ENCODE data around the gene SIRT1. TPM values are rescaled to one million over a fixed set of nuclear protein-coding genes. Genes with fewer than 3 reads are reported as not detected.

The SIRT1 gene
- total and polyA plus RNA-seq, 2 of the 8 experiments (the other 6 are each of a cell fraction or from before 2014, with no cell fraction given): 22.6 to 70.9 TPM

DNA sequence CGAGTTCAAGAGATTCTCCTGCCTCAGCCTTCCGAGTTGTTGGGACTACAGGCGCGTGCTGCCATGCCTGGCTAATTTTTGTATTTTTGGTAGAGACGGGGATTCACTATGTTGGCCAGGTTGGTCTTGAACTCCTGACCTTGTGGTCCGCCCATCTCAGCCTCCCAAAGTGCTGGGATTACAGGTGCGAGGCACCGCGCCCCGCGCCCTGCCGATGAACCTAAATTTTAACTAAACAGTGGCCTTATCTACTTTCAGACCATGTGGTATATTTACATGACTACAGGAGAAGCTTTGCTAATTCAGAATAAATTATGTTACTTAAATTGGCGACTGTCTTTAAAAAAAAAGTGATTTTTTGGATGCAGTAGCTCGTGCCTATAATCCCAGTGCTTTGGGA is 9.2 kb downstream of the SIRT1 start:
- no peak overlapping the region for H3K9ac ChIP-seq (replicated peaks in 1 of 4; ENCODE audit: extremely low read depth in 1 of 4, low read depth in 3 of 4, low read length in 3 of 4)
- no peaks in the 10 kb centered on the region for H3K23me2 ChIP-seq (ENCODE audit: low read depth, low read length)
- no peak overlapping the region for H2AK5ac ChIP-seq (ENCODE audit: low read depth, low read length)
- POLR2A ChIA-PET (ENCODE audit: partially characterized antibody): interaction anchor here (0.9 to 7.0 kb wide), 6 partner anchors 8 to 84 kb away, joined by 3 to 36 read pairs (median 8); partner anchors contain the start of gene SIRT1
- H3K4me3 ChIP-seq (ENCODE audit: extremely low read depth in 1 of 4, insufficient read depth in 2 of 4, low read depth in 3 of 4, low read length in 4 of 4): no peak overlapping the region
- no peak overlapping the region for H4K5ac ChIP-seq (ENCODE audit: insufficient read length, low read depth, low read length)
- H3K4me2 ChIP-seq (ENCODE audit: insufficient read depth in 1 of 2, low read depth in 2 of 2, low read length in 2 of 2): no peak overlapping the region
- H4K20me1 ChIP-seq (replicated peaks in 1 of 2; ENCODE audit: control insufficient read depth in 1 of 2, insufficient read depth in 2 of 2, low read length in 2 of 2): peaks cover 6 to 8% of the 10 kb centered on the region in 2 experiments
- no peak overlapping the region for H3K27ac ChIP-seq (ENCODE audit: low read depth, low read length)
- no peaks in the 10 kb centered on the region for H3K27me3 ChIP-seq (replicated peaks in 1 of 4; ENCODE audit: control insufficient read depth in 3 of 4, extremely low read depth in 1 of 4, insufficient read depth in 3 of 4, low read length in 3 of 4)
- WGBS, 2 experiments (ENCODE audit: extremely low coverage in 1 of 2, insufficient coverage in 1 of 2, insufficient read length in 1 of 2, insufficient replicate concordance in 2 of 2, low coverage in 1 of 2, low lambda C conversion rate in 2 of 2, missing lambda C conversion rate in 1 of 2): 84% methylated on average over 14 of the region's 14 CpGs; no CpG with 5 or more reads in 1 of the 2 experiments
- no peak overlapping the region for H4K91ac ChIP-seq (replicated peaks; ENCODE audit: insufficient read length, low read length)
- no peak for TF ChIP-seq JUN (IDR thresholded peaks at IDR 0.05; ENCODE audit: low read depth, low read length)
- CTCF ChIA-PET (ENCODE audit: partially characterized antibody): interaction anchor here (0.6 to 0.9 kb wide), 2 partner anchors 26 to 37 kb away, joined by 3 read pairs; no protein-coding TSS in a partner anchor
- no peaks in the 10 kb centered on the region; the same call in 1 of the 2 replicates for H3K79me1 ChIP-seq (ENCODE audit: low read depth, low read length)
- H2BK20ac ChIP-seq (ENCODE audit: low read length): no peak overlapping the region
- H2BK15ac ChIP-seq (ENCODE audit: low read length): no peak overlapping the region
- peaks cover 4 to 100% of the 10 kb centered on the region in 2 experiments; a peak in 3 of 4 replicates for H3K79me2 ChIP-seq (ENCODE audit: control insufficient read depth in 1 of 2, insufficient read depth in 2 of 2, low read length in 2 of 2)
- H3K36me3 ChIP-seq (ENCODE audit: control insufficient read depth in 2 of 4, insufficient read depth in 4 of 4, low read length in 3 of 4): peaks cover 22 to 100% (median 78%) of the 10 kb centered on the region in 4 experiments
- no peak overlapping the region for H3K18ac ChIP-seq (ENCODE audit: extremely low read depth, low read length)
- H3K9me3 ChIP-seq (ENCODE audit: insufficient read depth in 2 of 2, low read depth in 1 of 2, low read length in 1 of 2): no peaks in the 10 kb centered on the region
- H3K14ac ChIP-seq (ENCODE audit: insufficient read length): no peak overlapping the region
- no peak for FAIRE-seq
- no peak overlapping the region for H2BK12ac ChIP-seq (ENCODE audit: low read depth, low read length)
- H2BK5ac ChIP-seq (ENCODE audit: low read depth, low read length): no peak overlapping the region
- no peak overlapping the region for H3K56ac ChIP-seq (replicated peaks; ENCODE audit: insufficient read length, low read depth, low read length)
- H2BK120ac ChIP-seq (replicated peaks; ENCODE audit: low read depth, low read length): no peak overlapping the region
- no peaks in the 10 kb centered on the region for H3K4me1 ChIP-seq (replicated peaks in 1 of 4; ENCODE audit: control insufficient read depth in 3 of 4, insufficient read depth in 4 of 4, low read length in 3 of 4)
- no peak overlapping the region for H4K8ac ChIP-seq (ENCODE audit: extremely low read depth, insufficient read depth, low read length)
- no peak for DNase-seq (ENCODE audit: low read depth in 1 of 2, low spot score in 2 of 2)
- H2AFZ ChIP-seq (ENCODE audit: low read length): no peak overlapping the region
- no peak overlapping the region for H3K4ac ChIP-seq (replicated peaks; ENCODE audit: insufficient read length, low read depth, low read length)
- H3K23ac ChIP-seq (ENCODE audit: insufficient read length): no peak overlapping the region

All from H1 (cell line).